Measurements from ENCODE around the gene MYO1G.

The MYO1G gene

DNA sequence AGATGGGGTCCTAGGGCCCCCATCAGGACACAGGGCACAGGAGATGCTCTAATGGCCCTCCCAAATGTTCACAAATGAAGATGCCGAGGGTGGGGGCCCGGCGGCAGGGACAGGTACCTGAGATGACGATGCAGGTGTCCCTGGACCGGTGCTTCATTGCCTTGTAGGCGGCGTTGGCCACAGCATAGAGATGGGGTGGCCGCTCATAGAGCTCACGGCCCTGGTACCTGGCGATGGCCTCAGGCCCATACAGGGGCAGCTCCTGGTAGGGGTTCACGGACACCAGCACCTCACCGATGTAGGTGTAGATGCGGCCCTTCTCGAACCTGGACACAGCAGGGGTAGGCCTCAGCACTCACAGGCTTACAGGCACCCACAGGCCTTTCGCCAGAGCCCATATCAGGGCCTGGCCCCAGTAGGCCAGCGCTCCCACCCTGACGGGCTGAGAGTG, 2.0 kb downstream of the MYO1G start:
- TF ChIP-seq CTCF (IDR thresholded peaks at IDR 0.05; ENCODE audit: extremely low read depth, missing control alignments): no peak
- no peak for DNase-seq (ENCODE audit: low spot score)

- TF ChIP-seq CTCF (IDR thresholded peaks at IDR 0.05; ENCODE audit: extremely low read depth, missing control alignments): no peak
- no peak for DNase-seq (ENCODE audit: low spot score)
Measured at GRCh38 chr7:44976040-44976745, 2.6 kb downstream of the MYO1G start.

DNA sequence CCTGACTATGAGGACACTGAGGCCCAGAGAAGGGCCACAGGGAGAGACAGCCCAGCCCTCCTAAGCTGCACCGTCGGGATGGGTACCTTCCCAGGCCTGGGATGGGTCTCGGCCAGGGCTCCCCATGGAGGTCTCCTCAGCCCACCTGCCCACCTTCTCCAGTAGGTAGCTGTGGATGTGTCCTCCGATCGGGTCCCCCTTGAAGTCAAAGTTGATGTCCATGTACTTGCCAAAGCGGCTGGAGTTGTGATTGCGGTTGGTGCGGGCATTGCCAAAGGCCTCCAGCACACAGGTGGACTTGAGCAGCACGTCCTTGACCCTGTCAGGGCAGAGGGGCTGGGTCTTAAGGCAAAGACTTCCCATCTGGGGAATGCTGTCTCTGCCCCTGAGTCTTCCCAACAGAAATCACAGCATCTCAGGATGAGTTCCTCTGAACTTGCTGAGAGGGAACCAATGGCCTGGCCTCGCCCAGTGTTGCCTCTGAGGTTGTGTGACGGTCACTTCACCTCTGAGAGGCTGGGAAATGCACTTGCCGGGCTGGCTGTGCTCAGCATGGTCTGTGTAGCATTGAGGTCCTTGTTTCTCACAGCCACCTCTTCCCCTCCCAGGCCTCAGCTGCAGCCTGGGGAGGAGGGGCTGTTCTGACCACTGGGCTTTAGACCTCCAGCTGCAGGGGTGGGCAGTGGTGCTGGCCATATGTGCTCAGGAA, 3.3 kb downstream of the MYO1G start:
- no peak for TF ChIP-seq CTCF (IDR thresholded peaks at IDR 0.05; ENCODE audit: extremely low read depth, missing control alignments)
- DNase-seq (ENCODE audit: low spot score): no peak

GRCh38 chr7:44974549-44974948, 4.3 kb downstream of the MYO1G start:
- no peak for TF ChIP-seq CTCF (IDR thresholded peaks at IDR 0.05; ENCODE audit: extremely low read depth, missing control alignments)
- no peak for DNase-seq (ENCODE audit: low spot score)

GRCh38 chr7:44973610-44974401, 5.0 kb downstream of the MYO1G start:
- TF ChIP-seq CTCF (IDR thresholded peaks at IDR 0.05; ENCODE audit: extremely low read depth, missing control alignments): peak; percentile 13
- DNase-seq (ENCODE audit: low spot score): peak; percentile 34

- no peak for TF ChIP-seq CTCF (IDR thresholded peaks at IDR 0.05; ENCODE audit: extremely low read depth, missing control alignments)
- DNase-seq (ENCODE audit: low spot score): no peak
Measured at GRCh38 chr7:44972562-44972961, 6.3 kb downstream of the MYO1G start.
